KG1 (cell line): ENCODE data around the gene OR9Q1.

Source experiments
- DNase-seq: peaks from one replicate; lab custom pipeline; 2025; lab: John Stamatoyannopoulos, UW

Gene OR9Q1

GRCh38 chr11:58030653-58031052, 7.0 kb downstream of the OR9Q1 start, which contains the start of gene OR6Q1:
TSS of gene OR6Q1 (plus strand) at chr11:58030953. CDS start at chr11:58030953, 0 bp downstream.
- DNase-seq: no peak

- DNase-seq: no peak
Observed at GRCh38 chr11:58034471-58034870, 10.8 kb downstream of the OR9Q1 start.

- DNase-seq: no peak
Observed at GRCh38 chr11:58039589-58039988, 15.9 kb downstream of the OR9Q1 start.

GRCh38 chr11:58043379-58043778, 19.7 kb downstream of the OR9Q1 start:
- DNase-seq: no peak

- no peak for DNase-seq
Observed at GRCh38 chr11:58046231-58046630, 22.6 kb downstream of the OR9Q1 start.

GRCh38 chr11:58047818-58048217, 24.1 kb downstream of the OR9Q1 start:
- no peak for DNase-seq

- no peak for DNase-seq
Observed at GRCh38 chr11:58055806-58056401, 32.2 kb downstream of the OR9Q1 start.

GRCh38 chr11:58057481-58057880, 33.8 kb downstream of the OR9Q1 start:
- no peak for DNase-seq

GRCh38 chr11:58058276-58059006, 34.8 kb downstream of the OR9Q1 start:
- no peak for DNase-seq

- no peak for DNase-seq
Observed at GRCh38 chr11:58059007-58059350, 35.3 kb downstream of the OR9Q1 start.

GRCh38 chr11:58060535-58060934, 36.9 kb downstream of the OR9Q1 start:
- DNase-seq: no peak

GRCh38 chr11:58060939-58061672, 37.4 kb downstream of the OR9Q1 start:
- no peak for DNase-seq

- no peak for DNase-seq
Observed at GRCh38 chr11:58061813-58062212, 38.1 kb downstream of the OR9Q1 start.

GRCh38 chr11:58067685-58068084, 44.0 kb downstream of the OR9Q1 start:
- no peak for DNase-seq

- no peak for DNase-seq
Observed at GRCh38 chr11:58068655-58069054, 45.0 kb downstream of the OR9Q1 start.

GRCh38 chr11:58070585-58070984, 46.9 kb downstream of the OR9Q1 start:
- DNase-seq: no peak

GRCh38 chr11:58075781-58076180, 52.1 kb downstream of the OR9Q1 start:
- no peak for DNase-seq

GRCh38 chr11:58086528-58086927, 62.8 kb downstream of the OR9Q1 start:
- no peak for DNase-seq

- DNase-seq: no peak
Observed at GRCh38 chr11:58097437-58097836, 73.8 kb downstream of the OR9Q1 start.

- no peak for DNase-seq
Observed at GRCh38 chr11:58121096-58121495, 97.4 kb downstream of the OR9Q1 start.

- DNase-seq: no peak
Observed at GRCh38 chr11:58125469-58125868, 101.8 kb downstream of the OR9Q1 start, which contains the start of gene OR9I1. TSS of gene OR9I1 (minus strand) at chr11:58125530. CDS start at chr11:58119444, 6,086 bp downstream.

GRCh38 chr11:58127350-58127749, 103.7 kb downstream of the OR9Q1 start:
- DNase-seq: no peak
